ENCODE data around the gene HIC1. TPM values are rescaled to one million over a fixed set of nuclear protein-coding genes. Genes with fewer than 3 reads are reported as not detected.
A peak's percentile ranks its signal among the peaks of the same experiment; 100 is the strongest.

HIC1 gene
- total RNA-seq, 4 donors from 2014 or later, result 27.6 to 64.7 (median 50.0) TPM

DNA sequence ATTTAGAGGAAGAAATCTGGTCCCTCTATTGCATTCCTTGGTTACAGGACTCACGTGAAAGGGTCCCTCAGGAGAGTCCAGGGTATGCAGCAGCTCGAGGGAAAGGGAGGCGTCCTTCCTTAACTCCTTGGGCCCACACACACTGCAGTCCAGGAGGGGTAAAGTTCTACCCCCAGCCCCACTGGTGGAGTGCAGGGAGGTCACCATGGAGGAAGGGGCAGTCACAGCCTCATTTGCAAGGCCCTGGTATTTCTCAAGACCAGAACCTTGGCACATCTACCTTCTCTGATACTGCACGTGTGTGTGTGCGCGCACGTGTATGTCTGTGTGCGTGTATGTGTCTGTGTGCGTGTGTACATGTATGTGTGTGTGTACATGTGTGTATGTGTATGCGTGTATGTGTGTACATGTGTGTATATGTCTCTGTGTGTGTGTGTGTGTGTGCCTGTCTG lies 11.1 kb downstream of the HIC1 start:
- Histone ChIP-seq H3K36me3 (peaks cover 0 to 92% (median 0%) of the 10 kb centered on the region in 3 donors), H3K27ac (peak overlapping the region; percentile 4 to 92 (median 92)), H3K4me1 (peaks cover 0 to 90% (median 68%) of the 10 kb centered on the region in 4 donors), H3K9me3 (no peaks in the 10 kb centered on the region), H3K4me3 (no peak overlapping the region), H3K27me3 (peaks cover 0 to 12% of the 10 kb centered on the region in 2 donors)
- no peak for DNase-seq (ENCODE audit: low spot score in 2 of 2)
- TF ChIP-seq POLR2A (IDR thresholded peaks at IDR 0.05) (no peak), EP300 (IDR thresholded peaks at IDR 0.05) (peak in 1 of 2 donors; percentile 46)
- TF ChIP-seq, protein P1, sequence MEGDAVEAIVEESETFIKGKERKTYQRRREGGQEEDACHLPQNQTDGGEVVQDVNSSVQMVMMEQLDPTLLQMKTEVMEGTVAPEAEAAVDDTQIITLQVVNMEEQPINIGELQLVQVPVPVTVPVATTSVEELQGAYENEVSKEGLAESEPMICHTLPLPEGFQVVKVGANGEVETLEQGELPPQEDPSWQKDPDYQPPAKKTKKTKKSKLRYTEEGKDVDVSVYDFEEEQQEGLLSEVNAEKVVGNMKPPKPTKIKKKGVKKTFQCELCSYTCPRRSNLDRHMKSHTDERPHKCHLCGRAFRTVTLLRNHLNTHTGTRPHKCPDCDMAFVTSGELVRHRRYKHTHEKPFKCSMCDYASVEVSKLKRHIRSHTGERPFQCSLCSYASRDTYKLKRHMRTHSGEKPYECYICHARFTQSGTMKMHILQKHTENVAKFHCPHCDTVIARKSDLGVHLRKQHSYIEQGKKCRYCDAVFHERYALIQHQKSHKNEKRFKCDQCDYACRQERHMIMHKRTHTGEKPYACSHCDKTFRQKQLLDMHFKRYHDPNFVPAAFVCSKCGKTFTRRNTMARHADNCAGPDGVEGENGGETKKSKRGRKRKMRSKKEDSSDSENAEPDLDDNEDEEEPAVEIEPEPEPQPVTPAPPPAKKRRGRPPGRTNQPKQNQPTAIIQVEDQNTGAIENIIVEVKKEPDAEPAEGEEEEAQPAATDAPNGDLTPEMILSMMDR (IDR thresholded peaks at IDR 0.05), result no peak
- 63 to 77% methylated on average over 10 of the region's 10 CpGs for WGBS, 2 donors

DNA sequence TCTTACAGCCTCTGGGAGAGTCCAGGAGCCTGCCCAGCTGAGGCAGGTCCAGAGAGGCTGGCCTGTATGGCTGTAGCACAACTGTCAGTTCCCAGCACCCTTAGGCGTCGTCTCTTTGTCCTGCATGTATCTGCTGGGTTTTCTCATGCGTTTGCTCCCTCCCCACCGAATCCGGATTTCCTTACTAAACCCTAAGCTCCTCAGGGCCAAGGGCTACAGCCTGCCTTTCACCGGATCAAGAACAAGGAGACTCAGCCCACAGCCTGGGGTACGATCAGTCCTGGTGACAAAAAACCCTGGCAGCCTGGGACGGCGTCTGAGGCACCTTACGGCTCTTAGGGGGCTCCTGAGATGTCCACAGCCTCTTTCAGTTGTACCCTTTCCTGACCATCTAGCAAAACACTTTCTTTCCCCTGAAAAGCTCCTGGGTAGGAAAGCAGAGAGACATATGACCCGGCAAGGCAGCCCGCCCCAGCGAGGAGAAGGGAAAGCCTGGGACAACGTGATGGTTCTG lies 12.2 kb downstream of the HIC1 start:
- Histone ChIP-seq H3K4me1 (peaks cover 0 to 91% (median 68%) of the 10 kb centered on the region in 4 donors), H3K27ac (peak overlapping the region; percentile 17 to 92 (median 72)), H3K9me3 (no peaks in the 10 kb centered on the region), H3K27me3 (peaks cover 0 to 5% of the 10 kb centered on the region in 2 donors), H3K36me3 (peaks cover 0 to 90% (median 0%) of the 10 kb centered on the region in 3 donors), H3K4me3 (no peak overlapping the region)
- no peak for DNase-seq (ENCODE audit: low spot score in 2 of 2)
- WGBS, 2 donors, result 50 to 58% methylated on average over 14 of the region's 14 CpGs
- TF ChIP-seq POLR2A (IDR thresholded peaks at IDR 0.05) (no peak), EP300 (IDR thresholded peaks at IDR 0.05) (no peak)
- TF ChIP-seq, protein P1 (IDR thresholded peaks at IDR 0.05), result no peak

DNA sequence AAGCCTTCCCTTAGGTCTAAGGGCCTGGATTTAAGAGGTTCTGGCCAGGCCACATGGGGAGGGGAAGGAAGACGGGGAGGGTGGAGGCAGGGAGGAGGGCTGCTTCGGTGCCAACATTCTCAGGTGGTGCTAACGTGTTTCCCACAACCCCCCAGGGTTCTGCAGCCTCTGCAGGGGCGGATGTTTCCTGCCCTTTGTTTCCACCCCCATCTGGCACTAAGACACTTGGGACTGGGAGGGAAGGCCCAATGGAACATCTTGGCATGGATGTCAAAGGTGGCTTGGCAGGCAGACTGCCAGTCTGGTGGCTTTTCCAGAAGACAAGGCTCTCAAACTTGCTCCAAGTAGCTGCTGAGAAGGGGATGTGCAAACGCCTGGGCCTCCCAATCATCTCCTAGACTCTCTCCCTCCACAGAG lies 12.7 kb downstream of the HIC1 start:
- Histone ChIP-seq H3K4me1 (peaks cover 0 to 91% (median 69%) of the 10 kb centered on the region in 4 donors), H3K27me3 (peaks cover 0 to 3% of the 10 kb centered on the region in 2 donors), H3K36me3 (peaks cover 0 to 90% (median 0%) of the 10 kb centered on the region in 3 donors), H3K27ac (peak overlapping the region; percentile 17 to 92 (median 72)), H3K9me3 (no peaks in the 10 kb centered on the region), H3K4me3 (no peak overlapping the region)
- peak in 1 of 2 donors; percentile 29 for TF ChIP-seq EP300 (IDR thresholded peaks at IDR 0.05)
- no peak for TF ChIP-seq POLR2A (IDR thresholded peaks at IDR 0.05)
- WGBS, 2 donors, result 34 to 54% methylated on average over 4 to 5 of the region's 5 CpGs
- no peak for DNase-seq (ENCODE audit: low spot score in 2 of 2)

DNA sequence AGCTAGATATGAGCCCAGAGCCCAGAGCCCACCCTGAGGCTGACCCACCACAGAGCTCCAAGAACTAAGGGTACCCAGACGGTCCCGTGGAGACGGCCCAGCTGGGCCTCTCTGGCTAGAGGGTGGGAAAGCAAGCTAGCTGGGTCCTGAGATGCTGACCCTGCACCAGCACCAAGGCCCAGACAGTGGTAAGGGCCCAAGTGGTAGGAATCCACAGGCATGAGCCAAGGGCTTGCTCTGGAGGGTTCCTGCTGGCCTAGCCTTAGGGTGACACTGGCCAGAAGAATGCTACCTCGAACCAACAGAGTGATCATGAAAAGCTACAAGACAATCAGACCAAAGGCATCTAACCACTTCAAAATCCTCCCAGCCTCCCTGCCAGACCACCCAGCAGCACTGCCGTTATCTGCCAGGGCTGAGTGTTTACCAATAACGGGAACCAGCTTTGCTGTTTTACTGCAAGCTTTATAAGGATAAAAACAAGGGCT lies 13.2 kb downstream of the HIC1 start:
- no peaks in the 10 kb centered on the region for H3K9me3 ChIP-seq
- peaks cover 0 to 91% (median 67%) of the 10 kb centered on the region in 4 donors for H3K4me1 ChIP-seq
- H3K4me3 ChIP-seq, result no peak overlapping the region
- H3K27ac ChIP-seq, result peak overlapping the region in 3 of 4 donors; percentile 54 to 92 (median 91)
- no peaks in the 10 kb centered on the region for H3K27me3 ChIP-seq
- TF ChIP-seq EP300 (IDR thresholded peaks at IDR 0.05), result peak in 1 of 2 donors; percentile 53
- TF ChIP-seq, protein P1 (IDR thresholded peaks at IDR 0.05), result no peak
- H3K36me3 ChIP-seq, result peaks cover 0 to 90% (median 0%) of the 10 kb centered on the region in 3 donors
- DNase-seq (ENCODE audit: low spot score in 2 of 2), result no peak
- 41 to 45% methylated on average over 4 to 6 of the region's 6 CpGs for WGBS, 2 donors

DNA sequence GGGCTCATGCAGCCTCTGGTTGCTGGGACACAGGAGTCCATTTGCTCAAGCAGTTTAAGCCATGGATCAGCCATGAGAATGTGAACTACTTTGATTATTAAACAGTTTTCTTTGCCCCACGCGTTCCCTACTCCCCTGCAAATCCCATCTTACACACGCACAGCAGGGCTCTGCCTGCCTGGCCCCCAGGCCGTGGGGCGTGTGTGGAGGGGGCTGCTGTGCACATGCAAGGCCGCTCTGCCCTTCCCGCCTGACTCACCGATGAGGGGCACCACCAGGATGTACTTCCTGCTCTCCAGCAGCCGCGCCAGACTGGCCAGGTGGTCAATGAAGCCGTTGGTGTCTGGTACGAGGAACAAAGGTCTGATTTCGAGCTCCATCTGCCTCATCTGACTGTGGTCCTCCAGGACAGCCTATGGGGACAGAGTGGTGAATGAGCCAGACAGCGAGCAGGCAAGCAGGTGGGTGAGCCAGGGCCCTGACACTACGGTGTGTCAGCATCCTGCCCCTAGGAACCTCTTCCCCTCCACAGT lies 13.7 kb downstream of the HIC1 start:
- Histone ChIP-seq H3K36me3 (peaks cover 0 to 85% (median 0%) of the 10 kb centered on the region in 3 donors), H3K9me3 (no peaks in the 10 kb centered on the region), H3K27me3 (no peaks in the 10 kb centered on the region), H3K27ac (peak overlapping the region in 3 of 4 donors; percentile 54 to 92 (median 91)), H3K4me1 (peaks cover 0 to 88% (median 62%) of the 10 kb centered on the region in 4 donors), H3K4me3 (no peak overlapping the region)
- TF ChIP-seq POLR2A (IDR thresholded peaks at IDR 0.05) (no peak), EP300 (IDR thresholded peaks at IDR 0.05) (no peak)
- TF ChIP-seq, protein P1 (IDR thresholded peaks at IDR 0.05), result no peak
- WGBS, 2 donors, result 61 to 63% methylated on average over 14 to 15 of the region's 15 CpGs
- DNase-seq (ENCODE audit: low spot score in 2 of 2), result no peak
